ENCODE measurements around the gene ACAA2.

Gene ACAA2

GRCh38 chr18:49846718-49847470 is 33.6 kb upstream of the ACAA2 start:
- peaks cover 5% of the 10 kb centered on the region for H3K27me3 ChIP-seq (ENCODE audit: insufficient read depth, poor library complexity, severe bottlenecking)
- no peak for DNase-seq (ENCODE audit: low read depth in 1 of 2, low spot score in 1 of 2)
- no peak for TF ChIP-seq GABPA (IDR thresholded peaks at IDR 0.05; ENCODE audit: low read depth)
- no peak for TF ChIP-seq POLR2AphosphoS5 (IDR thresholded peaks at IDR 0.05; ENCODE audit: low read depth)
- no peak for TF ChIP-seq CTCF (IDR thresholded peaks at IDR 0.05; ENCODE audit: insufficient read depth, low read length)
- no peak for TF ChIP-seq SPI1 (IDR thresholded peaks at IDR 0.05; ENCODE audit: borderline replicate concordance, low read depth)
- TF ChIP-seq REST (IDR thresholded peaks at IDR 0.05; ENCODE audit: insufficient replicate concordance, low read depth): no peak
- H3K4me3 ChIP-seq (replicated peaks; ENCODE audit: insufficient read depth, low read length): no peak overlapping the region
- H3K27ac ChIP-seq (replicated peaks): no peak overlapping the region

- DNase-seq (ENCODE audit: low read depth in 1 of 2, low spot score in 1 of 2): no peak
Measured at GRCh38 chr18:49846361-49846662, 33.0 kb upstream of the ACAA2 start.

GRCh38 chr18:49845629-49846360 is 32.5 kb upstream of the ACAA2 start:
- H3K27me3 ChIP-seq (ENCODE audit: insufficient read depth, poor library complexity, severe bottlenecking): peaks cover 5% of the 10 kb centered on the region
- no peak for DNase-seq (ENCODE audit: low read depth in 1 of 2, low spot score in 1 of 2)
- H3K27ac ChIP-seq (replicated peaks): no peak overlapping the region
- TF ChIP-seq REST (IDR thresholded peaks at IDR 0.05; ENCODE audit: insufficient replicate concordance, low read depth) (no peak), GABPA (IDR thresholded peaks at IDR 0.05; ENCODE audit: low read depth) (no peak), SPI1 (IDR thresholded peaks at IDR 0.05; ENCODE audit: borderline replicate concordance, low read depth) (no peak), CTCF (IDR thresholded peaks at IDR 0.05; ENCODE audit: insufficient read depth, low read length) (no peak), POLR2AphosphoS5 (IDR thresholded peaks at IDR 0.05; ENCODE audit: low read depth) (no peak)
- no peak overlapping the region for H3K4me3 ChIP-seq (replicated peaks; ENCODE audit: insufficient read depth, low read length)

More at GRCh38 chr18:49846361-49846662, 33.0 kb upstream of the ACAA2 start:
- Histone ChIP-seq H3K27ac (replicated peaks) (no peak overlapping the region), H3K4me3 (replicated peaks; ENCODE audit: insufficient read depth, low read length) (no peak overlapping the region), H3K27me3 (ENCODE audit: insufficient read depth, poor library complexity, severe bottlenecking) (peaks cover 5% of the 10 kb centered on the region)
- TF ChIP-seq REST (IDR thresholded peaks at IDR 0.05; ENCODE audit: insufficient replicate concordance, low read depth): no peak
- TF ChIP-seq SPI1 (IDR thresholded peaks at IDR 0.05; ENCODE audit: borderline replicate concordance, low read depth): no peak
- TF ChIP-seq POLR2AphosphoS5 (IDR thresholded peaks at IDR 0.05; ENCODE audit: low read depth): no peak
